Embryonic facial prominence (tissue), 1 donor: ENCODE results near the gene MRLN.
"Not testable (repeated sequence)": the region's sequence is repeated elsewhere in the genome, so short reads cannot be mapped to it uniquely, and the experiment has no call there.

Experiments
- DNase-seq: peaks from one replicate; pipeline ENCODE4 v3.0.0-alpha.2; 2016; ENCODE audit errors: extremely low spot score

Gene MRLN

DNA sequence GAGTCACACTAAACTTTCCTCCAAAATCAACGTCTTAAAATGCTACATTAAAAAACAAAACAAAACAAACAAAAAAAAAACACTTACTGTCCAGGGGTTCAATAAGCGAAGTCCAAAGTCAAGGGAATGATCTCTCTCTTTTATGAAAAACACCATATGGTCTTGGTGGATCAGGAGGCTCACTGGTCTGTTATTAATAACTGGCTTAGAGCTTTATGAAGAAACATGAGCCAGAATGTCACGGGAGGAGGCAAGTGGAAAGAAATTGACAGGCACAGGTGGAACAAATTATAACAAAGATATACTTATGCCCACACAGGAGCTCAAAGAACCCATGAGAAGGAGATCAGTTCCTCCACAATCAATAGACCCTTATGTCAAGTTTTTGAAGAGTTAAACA lies at the start of gene MRLN:
TSS of gene MRLN (minus strand) at position 189 of the 400 bp plus-strand sequence.
- no peak for DNase-seq

- no peak for DNase-seq
Measured at GRCh38 chr10:59801171-59801570, 47.9 kb upstream of the MRLN start.

GRCh38 chr10:59799421-59799820 lies 46.2 kb upstream of the MRLN start:
- DNase-seq = no peak

GRCh38 chr10:59793919-59794318 lies 40.7 kb upstream of the MRLN start:
- no peak for DNase-seq

DNA sequence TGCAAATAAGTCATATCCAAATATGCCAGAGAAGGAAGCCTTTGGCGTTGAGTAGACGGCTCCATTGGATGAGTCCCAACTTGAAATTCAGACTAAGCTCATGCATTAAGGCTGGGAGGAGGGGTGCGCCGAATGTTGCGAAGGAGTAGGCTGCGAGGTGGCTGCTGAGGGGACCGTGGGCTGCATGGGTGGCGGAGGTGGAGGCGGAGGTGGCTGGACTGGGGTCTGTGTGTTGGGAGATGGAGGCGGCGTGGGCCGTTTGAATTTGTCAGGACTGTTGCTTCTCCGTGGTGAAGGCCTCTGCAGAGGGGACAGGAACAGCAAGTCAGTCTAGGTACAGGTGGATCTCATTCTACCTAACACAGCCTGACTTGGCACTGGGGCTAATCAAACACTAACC lies 39.6 kb upstream of the MRLN start:
- no peak for DNase-seq

DNA sequence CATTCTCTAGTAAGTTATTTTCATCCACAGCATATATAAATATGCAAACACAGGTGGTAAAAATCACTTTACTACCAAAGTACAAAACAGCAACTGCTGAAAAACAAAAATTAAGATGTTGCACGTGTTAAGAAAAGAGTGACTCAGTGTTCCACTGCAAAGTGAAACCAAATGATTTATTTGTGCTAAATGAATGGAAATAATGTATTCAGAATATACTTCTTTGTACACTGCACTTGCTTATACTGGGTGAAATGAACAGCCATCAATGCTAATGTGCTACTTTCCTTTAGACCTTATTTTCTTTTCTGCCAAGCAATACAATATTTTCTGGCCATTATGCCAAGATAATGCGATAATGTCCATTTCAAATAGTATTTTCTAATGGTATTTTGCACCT lies 38.3 kb upstream of the MRLN start:
- DNase-seq = no peak

- DNase-seq = not testable (repeated sequence)
Measured at GRCh38 chr10:59790080-59790479, 36.8 kb upstream of the MRLN start.

DNA sequence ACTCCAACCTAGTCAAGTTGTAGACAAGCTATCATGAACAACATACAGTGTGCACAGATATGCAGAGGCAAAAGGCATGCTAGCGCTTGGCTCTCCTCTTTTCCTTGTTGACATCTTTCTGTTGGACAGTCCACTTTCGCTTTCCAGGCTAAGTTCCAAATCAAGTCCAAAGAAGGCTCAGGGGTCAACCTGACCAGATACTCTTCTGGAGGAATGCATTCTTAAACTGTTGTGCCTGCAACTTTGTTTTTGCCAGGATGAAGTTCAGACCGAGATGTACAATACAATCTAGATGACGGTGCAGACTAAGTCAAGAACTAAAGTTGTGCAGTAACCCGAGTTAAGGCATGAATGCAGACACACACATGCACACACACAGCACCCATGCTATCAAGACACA lies 35.7 kb upstream of the MRLN start:
- not testable (repeated sequence) for DNase-seq

- DNase-seq = not testable (repeated sequence)
Measured at GRCh38 chr10:59787032-59787431, 33.8 kb upstream of the MRLN start.

GRCh38 chr10:59785476-59785875 lies 32.2 kb upstream of the MRLN start:
- not testable (repeated sequence) for DNase-seq

- DNase-seq = no peak
Measured at GRCh38 chr10:59781511-59781910, 28.3 kb upstream of the MRLN start.

- DNase-seq = no peak
Measured at GRCh38 chr10:59779756-59780533, 26.7 kb upstream of the MRLN start.

DNA sequence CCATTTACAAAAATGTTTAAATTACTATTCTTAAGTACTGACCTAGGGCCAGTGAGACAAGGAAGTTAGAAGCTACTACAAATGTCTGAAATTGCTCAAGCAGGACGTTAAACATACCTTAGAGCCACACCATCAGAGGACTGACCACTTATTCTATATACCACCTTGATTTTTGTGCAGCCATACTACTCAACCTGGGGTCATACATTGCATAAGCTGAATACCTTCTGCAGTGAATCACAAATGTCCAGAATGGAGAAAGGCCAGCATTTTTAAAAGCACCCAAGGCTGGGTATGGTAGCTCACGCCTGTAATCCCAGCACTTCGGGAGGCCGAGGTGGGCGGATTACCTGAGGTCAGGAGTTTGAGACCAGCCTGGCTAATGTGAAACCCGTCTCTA lies 21.2 kb upstream of the MRLN start:
- no peak for DNase-seq

GRCh38 chr10:59773088-59773487 lies 19.8 kb upstream of the MRLN start:
- no peak for DNase-seq

DNA sequence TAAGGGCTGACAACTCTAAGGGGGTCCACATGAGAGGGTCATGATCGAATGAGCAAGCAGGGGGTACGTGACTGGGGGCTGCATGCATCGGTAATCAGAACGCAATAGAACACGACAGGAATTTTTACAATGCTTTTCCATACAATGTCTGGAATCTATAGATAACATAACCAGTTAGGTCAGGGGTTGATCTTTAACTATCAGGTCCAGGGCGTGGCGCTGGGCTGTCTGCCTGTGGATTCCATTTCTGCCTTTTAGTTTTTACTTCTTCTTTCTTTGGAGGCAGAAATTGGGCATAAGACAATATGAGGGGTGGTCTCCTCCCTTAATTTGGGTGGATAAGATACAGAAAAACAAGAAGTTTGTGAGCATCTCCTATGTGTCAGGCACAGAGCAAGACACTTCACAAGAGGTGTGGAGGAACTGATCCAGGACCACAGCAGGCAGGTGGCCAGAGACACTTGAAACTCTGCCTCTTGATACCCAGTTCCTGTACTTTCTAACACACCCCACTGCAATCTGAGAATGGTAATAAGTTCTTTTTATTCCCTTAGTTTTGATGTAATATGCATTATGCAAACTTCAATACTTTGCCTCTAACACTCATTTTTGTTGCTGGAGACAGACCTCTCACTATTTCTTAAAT lies 18.0 kb upstream of the MRLN start:
- no peak for DNase-seq

DNA sequence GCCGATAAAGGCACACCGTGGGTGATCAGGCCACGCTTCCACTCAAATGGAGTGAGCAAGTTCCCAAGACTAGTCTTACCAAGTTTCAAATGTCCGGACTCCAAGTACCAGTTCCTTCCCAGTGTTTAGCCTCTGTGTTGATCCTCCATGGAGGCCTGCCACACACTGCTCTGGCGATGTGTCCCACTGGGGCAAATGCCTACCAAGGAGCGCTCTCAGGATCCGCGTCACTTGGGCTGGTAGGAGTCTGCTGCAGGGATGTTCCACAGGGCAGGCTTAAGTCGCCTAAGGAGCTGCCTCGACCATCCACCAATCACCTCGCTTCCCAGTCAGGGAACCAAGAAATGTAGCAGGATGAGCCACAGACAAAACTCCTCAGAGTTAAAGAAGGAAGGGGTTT lies 17.4 kb upstream of the MRLN start:
- DNase-seq = no peak

DNA sequence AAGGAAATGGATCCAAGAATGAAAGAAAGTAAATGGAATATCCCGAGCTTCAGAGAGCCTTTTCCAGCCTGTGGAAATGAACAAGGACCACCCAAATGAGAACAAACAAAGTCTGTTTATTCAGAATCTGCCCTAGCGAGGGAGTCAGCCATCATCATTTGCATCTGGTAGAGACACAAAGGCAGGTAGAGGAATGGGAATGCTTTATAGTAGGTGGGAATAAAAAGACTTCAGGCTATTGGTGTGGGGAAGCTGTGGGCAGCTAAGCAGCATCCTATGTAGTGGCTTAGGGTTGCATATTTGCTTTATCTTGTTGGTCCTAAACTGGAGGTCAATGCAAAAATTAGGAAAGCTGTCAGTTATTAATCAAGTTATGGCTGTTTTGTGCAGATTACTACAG lies 9.2 kb upstream of the MRLN start:
- DNase-seq = no peak

DNA sequence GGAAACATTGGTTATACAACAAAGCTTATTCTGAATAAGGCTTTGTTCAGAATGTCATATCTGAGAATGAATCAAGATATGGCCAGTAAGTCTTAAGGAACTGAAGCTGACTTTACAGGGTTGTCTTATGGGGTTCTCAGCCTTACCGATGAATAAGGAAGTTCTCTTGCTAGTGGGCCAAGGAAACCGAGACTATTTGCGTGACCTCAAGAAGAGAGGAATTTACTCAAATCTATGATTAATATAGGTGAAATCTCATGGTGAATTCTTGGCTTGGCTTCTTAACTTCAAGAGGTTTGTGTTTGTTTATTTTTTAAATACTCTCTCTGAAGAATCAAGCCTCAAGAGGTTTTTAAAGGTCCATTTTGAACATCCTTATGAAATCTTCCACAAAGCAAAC lies 4.7 kb upstream of the MRLN start:
- DNase-seq = no peak

DNA sequence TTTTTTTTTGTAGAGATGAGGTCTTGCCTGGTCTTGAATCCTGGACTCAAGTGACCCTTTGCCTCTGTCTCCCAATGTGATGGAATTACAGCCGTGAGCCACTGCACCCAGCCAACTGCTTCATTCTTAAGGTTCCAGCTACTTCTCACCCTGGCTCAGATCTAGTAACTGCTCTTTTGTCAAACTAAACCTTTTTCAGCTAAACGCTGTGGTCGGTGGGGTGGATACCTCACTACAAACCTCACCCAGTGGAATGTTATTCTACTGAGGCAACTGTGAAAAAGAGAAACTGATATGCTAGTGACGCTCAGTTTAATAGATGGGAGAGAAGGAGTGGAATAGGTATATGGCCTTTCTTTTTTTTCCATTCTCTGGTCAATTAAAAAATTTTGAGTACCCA lies 1.7 kb upstream of the MRLN start:
- no peak for DNase-seq

DNA sequence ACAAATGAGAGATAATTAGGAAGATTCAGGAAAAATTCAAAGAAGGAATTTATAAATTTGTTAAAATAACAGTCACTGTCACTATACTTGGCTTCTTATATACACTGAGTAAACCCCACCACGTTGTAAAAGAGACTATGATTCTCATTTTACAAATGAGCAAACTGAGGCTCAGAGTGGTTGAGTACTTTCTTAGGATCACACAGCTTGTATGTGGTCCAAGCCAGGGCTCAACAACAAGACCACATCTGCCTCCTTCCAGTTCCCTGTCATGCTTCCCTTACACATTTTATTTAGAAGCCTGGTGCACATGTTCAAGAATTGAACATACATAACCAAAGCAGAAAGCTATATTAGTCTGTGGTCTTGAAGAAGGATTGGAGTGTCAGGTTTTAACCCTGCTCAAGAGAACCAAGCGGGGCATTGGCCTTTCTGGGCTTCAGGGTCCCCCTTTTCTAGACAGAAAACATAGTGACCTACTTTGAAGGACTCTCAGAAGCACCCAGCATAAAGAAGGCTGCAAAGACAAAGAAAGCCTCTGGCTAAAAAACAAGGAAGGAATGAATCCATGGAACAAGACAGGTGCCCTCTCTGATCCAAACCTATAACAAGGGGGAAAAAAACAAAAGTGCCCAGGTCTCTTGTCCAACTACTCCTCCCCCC lies 846 bp downstream of the MRLN start:
- DNase-seq = no peak

- no peak for DNase-seq
Measured at GRCh38 chr10:59750155-59750945, 2.9 kb downstream of the MRLN start.

- DNase-seq = no peak
Measured at GRCh38 chr10:59748834-59749233, 4.4 kb downstream of the MRLN start.
